SK-N-SH (cell line): ENCODE results near the gene BBS5. TPM values are rescaled to one million over a fixed set of nuclear protein-coding genes. Genes with fewer than 3 reads are reported as not detected.

ENCODE experiments used
- CTCF ChIA-PET: fragments of 300-600, 350-600 bp; formaldehyde crosslinking; extraction: SDS; loops from one replicate; lab custom pipeline; 2021; lab: Yijun Ruan, JAX
- POLR2A ChIA-PET: fragments of 350-600 bp; sonication (Branson Sonifier 250); formaldehyde crosslinking; extraction: SDS; loops from one replicate; lab custom pipeline; 2020; ENCODE audit warnings: antibody characterized with exemption, inconsistent platforms; lab: Yijun Ruan, JAX
- DNase-seq: peaks from one replicate; pipeline ENCODE4 v3.0.0; 2012
- H2AFZ ChIP-seq: fragments of 200-600 bp; sonication (generic); 2 replicates; pipeline ENCODE4 v1.8.1; 2016; ENCODE audit warnings: antibody characterized with exemption, mild to moderate bottlenecking, low read depth
- H3F3A ChIP-seq: fragments of 200-600 bp; sonication (generic); replicated peaks from 2 replicates; pipeline ENCODE3; 2016; ENCODE audit warnings: antibody characterized with exemption, mild to moderate bottlenecking; ENCODE audit not compliant: insufficient read depth
- H3K27ac ChIP-seq, 2 experiments: fragments of 200-500 bp in 1 of 2; fragments of 200-600 bp in 1 of 2; sonication (Bioruptor generic) in 1 of 2; sonication (generic), shearing (Covaris generic) in 1 of 2; 2 replicates each; pipeline versions ENCODE4 v1.5.1 to v1.6.1; 2014 to 2016; ENCODE audit warnings: low read depth in 2 of 2, inconsistent platforms in 1 of 2, low read length in 1 of 2, mild to moderate bottlenecking in 1 of 2, mixed read lengths in 1 of 2
- H3K27me3 ChIP-seq: fragments of 200-600 bp; sonication (generic), shearing (Covaris generic); 2 replicates; pipeline ENCODE4 v1.6.1; 2016; ENCODE audit warnings: mixed run types; ENCODE audit not compliant: insufficient read depth
- H3K36me3 ChIP-seq, 2 experiments: fragments of 200-500 bp in 1 of 2; fragments of 200-600 bp in 1 of 2; sonication (Bioruptor generic) in 1 of 2; sonication (generic) in 1 of 2; replicated peaks in 1 of 2; 2 replicates each; pipeline versions ENCODE3 to v1.5.1; 2014 to 2016; ENCODE audit warnings: low read length in 1 of 2, mild to moderate bottlenecking in 1 of 2; ENCODE audit not compliant: insufficient read depth in 2 of 2, control insufficient read depth in 1 of 2
- H3K4me1 ChIP-seq, 2 experiments: fragments of 200-500 bp in 1 of 2; fragments of 200-600 bp in 1 of 2; sonication (Bioruptor generic) in 1 of 2; sonication (generic), shearing (Covaris generic) in 1 of 2; 2 replicates each; pipeline versions ENCODE4 v1.5.1 to v1.6.1; 2014 to 2016; ENCODE audit warnings: low read depth in 1 of 2, low read length in 1 of 2, mixed run types in 1 of 2; ENCODE audit not compliant: insufficient read depth in 2 of 2, control insufficient read depth in 1 of 2
- H3K4me2 ChIP-seq: fragments of 200-600 bp; sonication (generic), shearing (Covaris generic); 2 replicates; pipeline ENCODE4 v1.6.1; 2017; ENCODE audit warnings: mixed run types
- H3K4me3 ChIP-seq, 2 experiments: fragments of 200-500 bp in 1 of 2; fragments of 200-600 bp in 1 of 2; sonication (Bioruptor generic) in 1 of 2; sonication (generic), shearing (Covaris generic) in 1 of 2; 2 replicates each; pipeline versions ENCODE4 v1.5.1 to v1.8.1; 2014 to 2016; ENCODE audit warnings: low read depth in 2 of 2, inconsistent platforms in 1 of 2, low read length in 1 of 2, mild to moderate bottlenecking in 1 of 2, mixed read lengths in 1 of 2, moderate library complexity in 1 of 2
- H3K79me2 ChIP-seq: fragments of 200-600 bp; sonication (generic); 2 replicates; pipeline ENCODE4 v1.8.1; 2017; ENCODE audit warnings: mild to moderate bottlenecking; ENCODE audit not compliant: insufficient read depth
- H3K9ac ChIP-seq: fragments of 200-600 bp; sonication (generic); 2 replicates; pipeline ENCODE4 v1.6.1; 2017; ENCODE audit warnings: mixed run types
- H3K9me2 ChIP-seq: fragments of 200-600 bp; sonication (generic); 2 replicates; pipeline ENCODE4 v1.6.1; 2017; ENCODE audit warnings: mixed run types
- H3K9me3 ChIP-seq: fragments of 200-600 bp; sonication (generic); 2 replicates; pipeline ENCODE4 v1.6.1; 2017; ENCODE audit warnings: mixed run types, mild to moderate bottlenecking, moderate library complexity
- H4K20me1 ChIP-seq: fragments of 200-600 bp; sonication (generic); 2 replicates; pipeline ENCODE4 v1.6.1; 2017; ENCODE audit warnings: mild to moderate bottlenecking, mixed run types; ENCODE audit not compliant: insufficient read depth
- ELF1 ChIP-seq: IDR thresholded peaks from 2 replicates; pipeline ENCODE4 v1.4.0; 2012
- EZH2phosphoT487 ChIP-seq: fragments of 200-600 bp; sonication (generic); IDR thresholded peaks from 2 replicates; pipeline ENCODE4 v1.6.1; 2017; ENCODE audit warnings: low read depth, mixed run types, mild to moderate bottlenecking, antibody characterized with exemption, moderate library complexity, borderline replicate concordance
- FOSL2 ChIP-seq: IDR thresholded peaks from 2 replicates; pipeline ENCODE4 v1.4.0; 2012; ENCODE audit warnings: low read depth, mild to moderate bottlenecking, moderate library complexity, borderline replicate concordance
- FOXM1 ChIP-seq: IDR thresholded peaks from 2 replicates; pipeline ENCODE4 v1.4.0; 2012; ENCODE audit warnings: low read depth, mild to moderate bottlenecking
- JUND ChIP-seq: IDR thresholded peaks from 2 replicates; pipeline ENCODE4 v1.4.0; 2012
- POLR2AphosphoS5 ChIP-seq: IDR thresholded peaks from 2 replicates; pipeline ENCODE4 v1.6.1; 2012; ENCODE audit warnings: low read depth, low read length
- RAD21 ChIP-seq: IDR thresholded peaks from 2 replicates; pipeline ENCODE4 v1.6.1; 2012; ENCODE audit warnings: mild to moderate bottlenecking, low read length
- RCOR1 ChIP-seq: fragments of 150-350 bp; IDR thresholded peaks from 2 replicates; pipeline ENCODE4 v1.6.1; 2017; ENCODE audit warnings: antibody characterized with exemption, low read length
- REST ChIP-seq: IDR thresholded peaks from 2 replicates; pipeline ENCODE4 v1.6.1; 2012; ENCODE audit warnings: mild to moderate bottlenecking, low read depth, low read length, moderate library complexity
- RXRA ChIP-seq: IDR thresholded peaks from 2 replicates; pipeline ENCODE4 v1.4.0; 2012; ENCODE audit warnings: low read depth, mild to moderate bottlenecking, borderline replicate concordance
- SIN3A ChIP-seq: IDR thresholded peaks from 2 replicates; pipeline ENCODE4 v1.6.1; 2012; ENCODE audit warnings: low read depth, mild to moderate bottlenecking, low read length, moderate library complexity, borderline replicate concordance
- TAF1 ChIP-seq: IDR thresholded peaks from 2 replicates; pipeline ENCODE4 v1.6.1; 2012; ENCODE audit warnings: low read depth, mild to moderate bottlenecking, low read length, moderate library complexity, borderline replicate concordance
- TCF12 ChIP-seq: IDR thresholded peaks from 2 replicates; pipeline ENCODE4 v1.4.0; 2012
- USF1 ChIP-seq: IDR thresholded peaks from 2 replicates; pipeline ENCODE4 v1.4.0; 2012; ENCODE audit warnings: low read depth, borderline replicate concordance
- YY1 ChIP-seq: IDR thresholded peaks from 2 replicates; pipeline ENCODE4 v1.4.0; 2012; ENCODE audit warnings: low read depth, mild to moderate bottlenecking
- polyA plus RNA-seq, 3 experiments: library from polyadenylated mRNA; depleted of rRNA; stranded (reverse); fragments of >200 nt; gene quantifications; 2 replicates each; pipeline ENCODE4 v1.2.3, GENCODE V29; 2012
- TF ChIP-seq, protein P1 (sequence below): IDR thresholded peaks from 2 replicates; pipeline ENCODE4 v1.4.0; 2012; ENCODE audit warnings: low read depth
- TF ChIP-seq, protein P2 (sequence below): IDR thresholded peaks from 2 replicates; pipeline ENCODE4; 2012
- TF ChIP-seq, protein P3 (sequence below): fragments of 150-350 bp; IDR thresholded peaks from 2 replicates; pipeline ENCODE4 v1.6.1; 2016; ENCODE audit warnings: mild to moderate bottlenecking, low read depth, low read length
- TF ChIP-seq, protein P4 (sequence below): fragments of 200-600 bp; sonication (generic); IDR thresholded peaks from 2 replicates; pipeline ENCODE4 v1.6.1; 2017; ENCODE audit warnings: antibody characterized with exemption, mild to moderate bottlenecking, moderate library complexity
- TF ChIP-seq, protein P5 (sequence below): fragments of 150-350 bp; IDR thresholded peaks from 2 replicates; pipeline ENCODE4 v1.6.1; 2017; ENCODE audit warnings: antibody characterized with exemption, low read length, low read depth, borderline replicate concordance

The BBS5 gene
- polyA plus RNA-seq, 1 of the 3 experiments (the other 2 are of a cell fraction) = 3.8 TPM

- Histone ChIP-seq H3K4me2 (no peak overlapping the region), H3K36me3 (no peaks in the 10 kb centered on the region), H3K4me3 (no peak overlapping the region), H3K9ac (no peak overlapping the region)
- no peak for TF ChIP-seq EZH2phosphoT487
- no peak for TF ChIP-seq RCOR1
- no peak for TF ChIP-seq TCF12
- TF ChIP-seq, protein P1, sequence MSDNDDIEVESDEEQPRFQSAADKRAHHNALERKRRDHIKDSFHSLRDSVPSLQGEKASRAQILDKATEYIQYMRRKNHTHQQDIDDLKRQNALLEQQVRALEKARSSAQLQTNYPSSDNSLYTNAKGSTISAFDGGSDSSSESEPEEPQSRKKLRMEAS = no peak
- TF ChIP-seq, protein P2, sequence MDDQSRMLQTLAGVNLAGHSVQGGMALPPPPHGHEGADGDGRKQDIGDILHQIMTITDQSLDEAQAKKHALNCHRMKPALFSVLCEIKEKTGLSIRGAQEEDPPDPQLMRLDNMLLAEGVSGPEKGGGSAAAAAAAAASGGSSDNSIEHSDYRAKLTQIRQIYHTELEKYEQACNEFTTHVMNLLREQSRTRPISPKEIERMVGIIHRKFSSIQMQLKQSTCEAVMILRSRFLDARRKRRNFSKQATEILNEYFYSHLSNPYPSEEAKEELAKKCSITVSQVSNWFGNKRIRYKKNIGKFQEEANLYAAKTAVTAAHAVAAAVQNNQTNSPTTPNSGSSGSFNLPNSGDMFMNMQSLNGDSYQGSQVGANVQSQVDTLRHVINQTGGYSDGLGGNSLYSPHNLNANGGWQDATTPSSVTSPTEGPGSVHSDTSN = no peak
- TF ChIP-seq TAF1 = no peak
- TF ChIP-seq POLR2AphosphoS5 = no peak
- TF ChIP-seq RXRA = no peak
- TF ChIP-seq, protein P3, sequence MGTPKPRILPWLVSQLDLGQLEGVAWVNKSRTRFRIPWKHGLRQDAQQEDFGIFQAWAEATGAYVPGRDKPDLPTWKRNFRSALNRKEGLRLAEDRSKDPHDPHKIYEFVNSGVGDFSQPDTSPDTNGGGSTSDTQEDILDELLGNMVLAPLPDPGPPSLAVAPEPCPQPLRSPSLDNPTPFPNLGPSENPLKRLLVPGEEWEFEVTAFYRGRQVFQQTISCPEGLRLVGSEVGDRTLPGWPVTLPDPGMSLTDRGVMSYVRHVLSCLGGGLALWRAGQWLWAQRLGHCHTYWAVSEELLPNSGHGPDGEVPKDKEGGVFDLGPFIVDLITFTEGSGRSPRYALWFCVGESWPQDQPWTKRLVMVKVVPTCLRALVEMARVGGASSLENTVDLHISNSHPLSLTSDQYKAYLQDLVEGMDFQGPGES = no peak
- no peak for TF ChIP-seq SIN3A
- TF ChIP-seq, protein P4, sequence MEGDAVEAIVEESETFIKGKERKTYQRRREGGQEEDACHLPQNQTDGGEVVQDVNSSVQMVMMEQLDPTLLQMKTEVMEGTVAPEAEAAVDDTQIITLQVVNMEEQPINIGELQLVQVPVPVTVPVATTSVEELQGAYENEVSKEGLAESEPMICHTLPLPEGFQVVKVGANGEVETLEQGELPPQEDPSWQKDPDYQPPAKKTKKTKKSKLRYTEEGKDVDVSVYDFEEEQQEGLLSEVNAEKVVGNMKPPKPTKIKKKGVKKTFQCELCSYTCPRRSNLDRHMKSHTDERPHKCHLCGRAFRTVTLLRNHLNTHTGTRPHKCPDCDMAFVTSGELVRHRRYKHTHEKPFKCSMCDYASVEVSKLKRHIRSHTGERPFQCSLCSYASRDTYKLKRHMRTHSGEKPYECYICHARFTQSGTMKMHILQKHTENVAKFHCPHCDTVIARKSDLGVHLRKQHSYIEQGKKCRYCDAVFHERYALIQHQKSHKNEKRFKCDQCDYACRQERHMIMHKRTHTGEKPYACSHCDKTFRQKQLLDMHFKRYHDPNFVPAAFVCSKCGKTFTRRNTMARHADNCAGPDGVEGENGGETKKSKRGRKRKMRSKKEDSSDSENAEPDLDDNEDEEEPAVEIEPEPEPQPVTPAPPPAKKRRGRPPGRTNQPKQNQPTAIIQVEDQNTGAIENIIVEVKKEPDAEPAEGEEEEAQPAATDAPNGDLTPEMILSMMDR = no peak
- no peak for TF ChIP-seq USF1
- TF ChIP-seq FOSL2 = no peak
- TF ChIP-seq JUND = no peak
- no peak for TF ChIP-seq RAD21
- TF ChIP-seq, protein P5, sequence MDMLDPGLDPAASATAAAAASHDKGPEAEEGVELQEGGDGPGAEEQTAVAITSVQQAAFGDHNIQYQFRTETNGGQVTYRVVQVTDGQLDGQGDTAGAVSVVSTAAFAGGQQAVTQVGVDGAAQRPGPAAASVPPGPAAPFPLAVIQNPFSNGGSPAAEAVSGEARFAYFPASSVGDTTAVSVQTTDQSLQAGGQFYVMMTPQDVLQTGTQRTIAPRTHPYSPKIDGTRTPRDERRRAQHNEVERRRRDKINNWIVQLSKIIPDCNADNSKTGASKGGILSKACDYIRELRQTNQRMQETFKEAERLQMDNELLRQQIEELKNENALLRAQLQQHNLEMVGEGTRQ = no peak
- TF ChIP-seq ELF1 = no peak
- TF ChIP-seq REST = no peak
- no peak for TF ChIP-seq FOXM1
- no peak for TF ChIP-seq YY1
- TF ChIP-seq, all 33 proteins: peak for 0
- no peaks in the 10 kb centered on the region for H3F3A ChIP-seq
- no peaks in the 10 kb centered on the region for H3K79me2 ChIP-seq
- no peak for DNase-seq
- H3K9me2 ChIP-seq = no peaks in the 10 kb centered on the region
- H2AFZ ChIP-seq = no peak overlapping the region
- H3K27ac ChIP-seq = no peak overlapping the region
- H3K4me1 ChIP-seq = no peaks in the 10 kb centered on the region
- no peaks in the 10 kb centered on the region for H3K9me3 ChIP-seq
- peaks cover 6% of the 10 kb centered on the region; the same call in 1 of the 2 replicates for H3K27me3 ChIP-seq
- no peaks in the 10 kb centered on the region for H4K20me1 ChIP-seq
- POLR2A ChIA-PET = no interaction called here
- CTCF ChIA-PET = no interaction called here
These were observed 32.8 kb upstream of the BBS5 start for GRCh38 chr2:169446452-169446851.
